Tibial nerve (tissue), 4 donors: Measurements from ENCODE around the gene DMBX1. TPM values are rescaled to one million over a fixed set of nuclear protein-coding genes. Genes with fewer than 3 reads are reported as not detected.

ENCODE experiments used
- DNase-seq, 2 donors: peaks; one replicate each; pipeline ENCODE4 v3.0.0-alpha.2; 2019; ENCODE audit warnings: low spot score in 2 of 2
- H3K27ac ChIP-seq, 4 donors: fragments of 200-600 bp; sonication (generic) in 3 of 4; one replicate each; pipeline ENCODE4 v1.5.1; 2017 to 2019; ENCODE audit warnings: mild to moderate bottlenecking in 1 of 4
- H3K27me3 ChIP-seq, 2 donors: fragments of 200-600 bp; sonication (generic) in 1 of 2; one replicate each; pipeline versions ENCODE4 v1.5.1 to v1.6.0; 2017 to 2019
- H3K36me3 ChIP-seq, 3 donors: fragments of 200-600 bp; sonication (generic); one replicate each; pipeline ENCODE4 v1.5.1; 2018 to 2019
- H3K4me1 ChIP-seq, 4 donors: fragments of 200-600 bp; sonication (generic) in 3 of 4; one replicate each; pipeline ENCODE4 v1.5.1; 2017 to 2019
- H3K4me3 ChIP-seq, 4 donors: fragments of 200-600 bp; sonication (generic) in 3 of 4; one replicate each; pipeline ENCODE4 v1.5.1; 2017 to 2019; ENCODE audit warnings: mild to moderate bottlenecking in 1 of 4, moderate library complexity in 1 of 4
- H3K9me3 ChIP-seq, 4 donors: fragments of 200-600 bp; sonication (generic) in 3 of 4; one replicate each; pipeline ENCODE4 v1.5.1; 2017 to 2019
- CTCF ChIP-seq, 5 experiments: fragments of 200-600 bp in 3 of 5; fragments of 450-650 bp in 2 of 5; sonication (generic) in 3 of 5; IDR thresholded peaks; one replicate each; pipeline ENCODE4 v1.5.1; 2016 to 2019; ENCODE audit warnings: antibody characterized with exemption in 5 of 5, mild to moderate bottlenecking in 3 of 5, moderate library complexity in 2 of 5
- EP300 ChIP-seq, 2 donors: sonication (generic); formaldehyde crosslinking; IDR thresholded peaks; one replicate each; pipeline ENCODE4 v1.6.1; 2017; ENCODE audit warnings: antibody characterized with exemption in 2 of 2, mild to moderate bottlenecking in 1 of 2
- POLR2A ChIP-seq, 2 donors: fragments of 450-650 bp; IDR thresholded peaks; one replicate each; pipeline ENCODE4 v1.6.1; 2017; ENCODE audit warnings: antibody characterized with exemption in 2 of 2, mild to moderate bottlenecking in 2 of 2, moderate library complexity in 2 of 2
- WGBS, 2 donors: methylation state at CpG; one replicate each; pipeline ENCODE4 v1.1.5; 2018; 5-methylcytosine and 5-hydroxymethylcytosine counted together
- total RNA-seq, 4 donors: library from RNA; depleted of rRNA; stranded (reverse); fragments of >200 nt; gene quantifications; one replicate each; pipeline ENCODE4 v1.1.0, GENCODE V29; 2016

Gene DMBX1
- total RNA-seq, 4 donors from 2014 or later: not detected

DNA sequence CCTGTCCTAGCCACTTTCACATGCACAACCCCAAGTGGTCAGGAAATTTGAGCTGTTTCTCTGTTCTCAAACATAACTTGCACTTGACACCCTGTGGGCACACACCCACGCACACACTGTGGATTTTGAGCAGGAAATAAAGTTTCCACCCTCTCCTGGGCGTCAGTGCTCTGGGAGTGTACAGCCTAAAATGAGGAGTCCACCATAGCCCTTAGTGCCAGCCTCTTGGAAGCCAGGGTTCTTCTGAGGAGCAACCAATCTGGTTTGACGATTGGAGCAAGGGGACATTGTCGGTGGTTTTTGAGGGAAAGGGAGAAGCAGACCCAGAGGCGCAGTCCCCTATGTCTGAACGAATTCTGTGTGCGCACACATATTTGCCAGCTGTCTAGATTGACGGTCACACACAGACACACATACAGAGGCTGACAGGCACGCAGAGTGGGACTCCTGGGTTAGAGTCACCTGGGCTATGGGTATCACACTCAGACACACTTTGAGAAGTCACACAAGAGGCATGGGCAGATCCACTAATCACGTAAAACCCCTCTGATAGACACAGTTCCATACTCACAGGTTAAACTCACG is 2.7 kb downstream of the DMBX1 start:
- Histone ChIP-seq H3K4me1 (peaks cover 0 to 27% (median 17%) of the 10 kb centered on the region in 4 donors), H3K36me3 (no peaks in the 10 kb centered on the region), H3K4me3 (no peak overlapping the region), H3K27me3 (peaks cover 2 to 89% of the 10 kb centered on the region in 2 donors), H3K9me3 (no peaks in the 10 kb centered on the region), H3K27ac (no peak overlapping the region)
- TF ChIP-seq EP300 (IDR thresholded peaks at IDR 0.05) (no peak), CTCF (IDR thresholded peaks at IDR 0.05) (no peak), POLR2A (IDR thresholded peaks at IDR 0.05) (no peak)
- DNase-seq: no peak
- 35 to 37% methylated on average over 11 of the region's 11 CpGs for WGBS, 2 donors

GRCh38 chr1:46492871-46493270 is 3.2 kb downstream of the DMBX1 start:
- Histone ChIP-seq H3K27me3 (peaks cover 2 to 84% of the 10 kb centered on the region in 2 donors), H3K9me3 (no peaks in the 10 kb centered on the region), H3K4me3 (no peak overlapping the region), H3K4me1 (peaks cover 0 to 27% (median 17%) of the 10 kb centered on the region in 4 donors), H3K36me3 (no peaks in the 10 kb centered on the region), H3K27ac (no peak overlapping the region)
- TF ChIP-seq EP300 (IDR thresholded peaks at IDR 0.05): no peak
- WGBS, 2 donors: 22 to 26% methylated on average over 20 of the region's 20 CpGs
- DNase-seq: no peak

DNA sequence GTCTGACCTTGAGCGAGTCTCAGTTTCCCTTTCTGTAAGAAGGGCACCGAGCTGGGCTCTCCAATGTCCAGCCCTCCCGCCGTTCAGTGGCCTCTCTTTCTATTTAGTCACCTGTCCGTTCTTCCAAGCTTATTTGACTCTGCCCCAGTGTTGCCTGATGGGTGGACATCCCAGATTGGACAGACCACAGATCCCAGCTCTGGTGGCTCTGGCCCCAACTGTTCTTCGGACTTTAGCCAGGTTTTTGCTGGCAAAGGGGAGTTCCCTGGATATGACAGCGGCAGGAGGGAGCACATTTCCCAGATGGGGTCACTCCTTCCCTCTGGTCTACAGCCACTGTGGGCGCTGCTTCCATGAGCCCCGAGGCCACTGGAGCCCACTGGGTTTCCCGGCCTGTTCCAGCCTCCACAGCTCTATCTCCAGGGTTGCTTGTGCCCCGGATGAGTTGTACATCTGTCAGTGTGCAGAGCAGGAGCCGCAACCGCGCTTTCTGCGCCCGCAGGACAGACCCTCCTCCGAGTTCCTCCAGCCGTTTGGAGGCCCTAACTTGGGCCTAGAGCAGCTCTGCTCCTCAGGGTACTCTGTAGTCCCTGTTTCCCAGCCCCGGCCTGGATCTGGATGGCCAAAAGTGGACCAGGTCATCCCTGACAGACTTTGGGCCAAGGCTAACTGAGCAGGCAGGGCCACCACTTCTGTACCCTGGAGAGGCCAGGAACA is 3.8 kb downstream of the DMBX1 start:
- H3K27ac ChIP-seq: no peak overlapping the region
- WGBS, 2 donors: 35 to 63% methylated on average over 19 of the region's 19 CpGs
- no peak for DNase-seq
- H3K27me3 ChIP-seq: peaks cover 2 to 78% of the 10 kb centered on the region in 2 donors
- no peak for TF ChIP-seq EP300 (IDR thresholded peaks at IDR 0.05)
- no peak for TF ChIP-seq CTCF (IDR thresholded peaks at IDR 0.05)
- TF ChIP-seq POLR2A (IDR thresholded peaks at IDR 0.05): no peak
- peaks cover 0 to 27% (median 17%) of the 10 kb centered on the region in 4 donors for H3K4me1 ChIP-seq
- no peaks in the 10 kb centered on the region for H3K9me3 ChIP-seq
- H3K36me3 ChIP-seq: no peaks in the 10 kb centered on the region
- H3K4me3 ChIP-seq: no peak overlapping the region

GRCh38 chr1:46494910-46495309 is 5.3 kb downstream of the DMBX1 start:
- WGBS, 2 donors: 88 to 100% methylated on average over 1 of the region's 1 CpG
- H3K36me3 ChIP-seq: no peaks in the 10 kb centered on the region
- H3K27me3 ChIP-seq: peaks cover 0 to 63% of the 10 kb centered on the region in 2 donors

GRCh38 chr1:46495778-46496177 is 6.1 kb downstream of the DMBX1 start:
- peaks cover 0 to 55% of the 10 kb centered on the region in 2 donors for H3K27me3 ChIP-seq
- no peak for DNase-seq
- H3K4me1 ChIP-seq: peaks cover 0 to 5% (median 0%) of the 10 kb centered on the region in 4 donors
- no peaks in the 10 kb centered on the region for H3K36me3 ChIP-seq
- no peaks in the 10 kb centered on the region for H3K9me3 ChIP-seq
- no peak overlapping the region for H3K27ac ChIP-seq
- no peak overlapping the region for H3K4me3 ChIP-seq
- TF ChIP-seq POLR2A (IDR thresholded peaks at IDR 0.05) (no peak), CTCF (IDR thresholded peaks at IDR 0.05) (no peak), EP300 (IDR thresholded peaks at IDR 0.05) (no peak)
- 88 to 90% methylated on average over 2 of the region's 2 CpGs for WGBS, 2 donors

More at GRCh38 chr1:46494910-46495309, 5.3 kb downstream of the DMBX1 start:
- Histone ChIP-seq H3K4me1 (peaks cover 0 to 13% (median 6%) of the 10 kb centered on the region in 4 donors), H3K4me3 (no peak overlapping the region), H3K9me3 (no peaks in the 10 kb centered on the region), H3K27ac (no peak overlapping the region)
- TF ChIP-seq EP300 (IDR thresholded peaks at IDR 0.05): no peak
- TF ChIP-seq CTCF (IDR thresholded peaks at IDR 0.05): no peak
- TF ChIP-seq POLR2A (IDR thresholded peaks at IDR 0.05): no peak
- DNase-seq: no peak
